Measurements from ENCODE around the gene APOB. TPM values are rescaled to one million over a fixed set of nuclear protein-coding genes. Genes with fewer than 3 reads are reported as not detected.

APOB gene
- total and polyA plus RNA-seq, 3 experiments from 2014 or later: not detected

DNA sequence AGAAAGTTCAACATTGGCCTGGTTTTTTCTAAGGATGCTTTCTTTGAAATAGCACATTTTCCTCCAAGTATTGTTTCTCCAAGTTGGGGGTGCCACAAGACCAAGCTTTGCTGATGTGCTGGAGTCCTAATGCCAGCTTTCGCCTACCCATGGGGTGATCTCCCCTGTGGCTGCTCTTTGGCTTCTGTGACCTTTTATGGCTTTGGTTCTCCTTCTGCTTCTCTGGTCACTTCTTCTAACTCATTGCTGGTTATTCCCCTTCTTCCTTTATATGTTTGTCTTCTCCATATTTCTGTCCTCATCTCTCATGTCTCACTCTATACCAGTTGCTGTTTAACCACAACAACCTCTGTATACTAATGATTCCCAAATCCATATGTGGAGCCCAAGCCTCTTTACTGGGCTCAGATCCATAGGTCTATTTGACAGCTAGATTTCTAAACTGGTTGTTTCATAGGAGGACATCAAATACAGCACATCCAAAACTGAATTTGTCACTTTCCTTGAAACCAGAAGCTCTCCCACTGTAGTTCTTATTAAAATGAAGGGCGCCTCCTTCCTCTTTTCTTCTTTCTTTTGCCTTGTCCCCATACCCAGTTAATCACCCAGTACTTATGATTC is 23.1 kb downstream of the APOB start:
- no peak overlapping the region for H3K27ac ChIP-seq (ENCODE audit: low read depth, low read length)
- Mint-ChIP-seq H3K27ac (no peak overlapping the region), H3K4me3 (no peak overlapping the region), H3K4me1 (no peaks in the 10 kb centered on the region), H3K9me3 (peaks cover 0 to 4% (median 0%) of the 10 kb centered on the region in 5 donors), H3K27me3 (peaks cover 6 to 12% of the 10 kb centered on the region in 2 donors), H3K36me3 (no peaks in the 10 kb centered on the region)
- no peaks in the 10 kb centered on the region for H3K27me3 ChIP-seq (ENCODE audit: insufficient read depth, low read length, poor library complexity, severe bottlenecking)
- DNase-seq: no peak
- H3K9me3 ChIP-seq (ENCODE audit: low read length): no peaks in the 10 kb centered on the region
- ChIA-PET POLR2A (no interaction called here), CTCF (no interaction called here)
- H3K36me3 ChIP-seq (ENCODE audit: insufficient read depth, low read length): no peaks in the 10 kb centered on the region
- H3K4me3 ChIP-seq (ENCODE audit: low read length): no peak overlapping the region
- H3K4me1 ChIP-seq (ENCODE audit: insufficient read depth, low read length): no peaks in the 10 kb centered on the region

DNA sequence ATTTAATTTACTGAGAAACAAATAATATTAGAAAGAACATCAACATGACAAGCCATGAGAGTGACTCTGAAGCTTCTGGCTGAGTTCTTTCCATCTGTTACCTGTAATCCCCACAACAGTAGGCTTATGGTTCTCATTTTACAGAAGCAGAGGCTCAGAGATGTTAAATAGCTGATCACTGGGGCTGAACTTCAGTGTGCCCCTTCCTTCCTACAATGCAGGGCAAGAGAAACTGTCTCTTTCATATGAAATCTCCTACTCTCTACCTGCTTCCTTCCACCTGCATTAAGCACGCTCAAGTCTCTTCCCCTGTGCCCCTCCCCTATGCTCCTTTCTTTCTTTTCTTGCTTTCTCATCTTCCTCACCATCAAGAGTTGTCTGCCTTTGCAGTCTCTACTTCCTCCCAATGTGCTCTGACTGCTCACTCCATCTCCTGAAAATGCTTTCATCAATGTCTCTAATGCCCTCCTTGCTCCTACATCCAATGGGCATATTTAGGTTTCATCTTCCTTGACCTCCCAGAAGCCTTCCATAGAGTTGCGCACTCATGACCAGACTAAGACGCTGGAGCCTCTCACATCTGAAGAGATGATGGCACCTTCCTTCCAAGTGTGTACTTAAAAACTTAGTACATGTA is 23.7 kb downstream of the APOB start:
- no peaks in the 10 kb centered on the region for H3K36me3 ChIP-seq (ENCODE audit: insufficient read depth, low read length)
- Mint-ChIP-seq H3K27me3 (peaks cover 6 to 12% of the 10 kb centered on the region in 2 donors), H3K9me3 (peaks cover 0 to 4% (median 0%) of the 10 kb centered on the region in 5 donors), H3K27ac (no peak overlapping the region), H3K4me1 (no peaks in the 10 kb centered on the region), H3K4me3 (no peak overlapping the region), H3K36me3 (no peaks in the 10 kb centered on the region)
- POLR2A ChIA-PET: no interaction called here
- CTCF ChIA-PET: no interaction called here
- no peaks in the 10 kb centered on the region for H3K27me3 ChIP-seq (ENCODE audit: insufficient read depth, low read length, poor library complexity, severe bottlenecking)
- no peak overlapping the region for H3K27ac ChIP-seq (ENCODE audit: low read depth, low read length)
- H3K4me3 ChIP-seq (ENCODE audit: low read length): no peak overlapping the region
- H3K9me3 ChIP-seq (ENCODE audit: low read length): no peaks in the 10 kb centered on the region
- no peak for DNase-seq
- H3K4me1 ChIP-seq (ENCODE audit: insufficient read depth, low read length): no peaks in the 10 kb centered on the region

DNA sequence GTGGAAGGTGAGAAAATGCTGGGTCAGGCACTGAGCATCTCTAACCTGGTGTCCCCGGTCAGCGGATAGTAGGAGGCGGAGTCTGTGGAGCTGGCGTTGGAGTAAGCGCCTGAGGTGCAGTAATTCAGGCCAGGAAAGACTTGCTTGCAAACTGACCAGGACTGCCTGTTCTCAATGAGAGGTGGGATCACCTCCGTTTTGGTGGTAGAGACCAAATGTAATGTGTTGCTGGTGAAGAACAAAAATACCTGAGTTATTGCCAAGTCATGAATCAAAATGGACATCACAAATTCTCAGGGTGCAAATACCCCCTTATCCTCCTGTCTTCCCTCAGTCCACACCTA is 24.2 kb downstream of the APOB start:
- Histone ChIP-seq H3K4me3 (ENCODE audit: low read length) (no peak overlapping the region), H3K9me3 (ENCODE audit: low read length) (no peaks in the 10 kb centered on the region), H3K36me3 (ENCODE audit: insufficient read depth, low read length) (no peaks in the 10 kb centered on the region), H3K27me3 (ENCODE audit: insufficient read depth, low read length, poor library complexity, severe bottlenecking) (no peaks in the 10 kb centered on the region), H3K27ac (ENCODE audit: low read depth, low read length) (no peak overlapping the region), H3K4me1 (ENCODE audit: insufficient read depth, low read length) (no peaks in the 10 kb centered on the region)
- ChIA-PET POLR2A (no interaction called here), CTCF (no interaction called here)
- H3K4me3 Mint-ChIP-seq: no peak overlapping the region
- no peak for DNase-seq
- H3K4me1 Mint-ChIP-seq: no peaks in the 10 kb centered on the region
- H3K9me3 Mint-ChIP-seq: peaks cover 0 to 4% (median 0%) of the 10 kb centered on the region in 5 donors
- no peaks in the 10 kb centered on the region for H3K36me3 Mint-ChIP-seq
- H3K27ac Mint-ChIP-seq: no peak overlapping the region
- peaks cover 6 to 16% of the 10 kb centered on the region in 2 donors for H3K27me3 Mint-ChIP-seq

GRCh38 chr2:21019000-21019677 is 24.7 kb downstream of the APOB start:
- Histone ChIP-seq H3K36me3 (ENCODE audit: insufficient read depth, low read length) (no peaks in the 10 kb centered on the region), H3K9me3 (ENCODE audit: low read length) (no peaks in the 10 kb centered on the region), H3K4me1 (ENCODE audit: insufficient read depth, low read length) (no peaks in the 10 kb centered on the region), H3K27ac (ENCODE audit: low read depth, low read length) (no peak overlapping the region), H3K27me3 (ENCODE audit: insufficient read depth, low read length, poor library complexity, severe bottlenecking) (no peaks in the 10 kb centered on the region), H3K4me3 (ENCODE audit: low read length) (no peak overlapping the region)
- DNase-seq: no peak
- peaks cover 0 to 4% (median 0%) of the 10 kb centered on the region in 5 donors for H3K9me3 Mint-ChIP-seq
- H3K4me3 Mint-ChIP-seq: no peak overlapping the region
- peaks cover 6 to 16% of the 10 kb centered on the region in 2 donors for H3K27me3 Mint-ChIP-seq
- no peak overlapping the region for H3K27ac Mint-ChIP-seq
- ChIA-PET POLR2A (no interaction called here), CTCF (no interaction called here)
- H3K4me1 Mint-ChIP-seq: no peaks in the 10 kb centered on the region
- no peaks in the 10 kb centered on the region for H3K36me3 Mint-ChIP-seq

GRCh38 chr2:21018290-21018689 is 25.6 kb downstream of the APOB start:
- ChIA-PET CTCF (no interaction called here), POLR2A (no interaction called here)
- no peaks in the 10 kb centered on the region for H3K9me3 ChIP-seq (ENCODE audit: low read length)
- H3K4me1 ChIP-seq (ENCODE audit: insufficient read depth, low read length): no peaks in the 10 kb centered on the region
- H3K4me1 Mint-ChIP-seq: no peaks in the 10 kb centered on the region
- no peak overlapping the region for H3K4me3 Mint-ChIP-seq
- H3K36me3 ChIP-seq (ENCODE audit: insufficient read depth, low read length): no peaks in the 10 kb centered on the region
- H3K27ac Mint-ChIP-seq: peak overlapping the region in 1 of 8 donors; percentile 73
- H3K36me3 Mint-ChIP-seq: no peaks in the 10 kb centered on the region
- no peak overlapping the region for H3K27ac ChIP-seq (ENCODE audit: low read depth, low read length)
- DNase-seq: no peak
- H3K9me3 Mint-ChIP-seq: peaks cover 0 to 4% (median 0%) of the 10 kb centered on the region in 5 donors
- H3K27me3 ChIP-seq (ENCODE audit: insufficient read depth, low read length, poor library complexity, severe bottlenecking): no peaks in the 10 kb centered on the region
- peaks cover 6 to 16% of the 10 kb centered on the region in 2 donors for H3K27me3 Mint-ChIP-seq
- H3K4me3 ChIP-seq (ENCODE audit: low read length): no peak overlapping the region

DNA sequence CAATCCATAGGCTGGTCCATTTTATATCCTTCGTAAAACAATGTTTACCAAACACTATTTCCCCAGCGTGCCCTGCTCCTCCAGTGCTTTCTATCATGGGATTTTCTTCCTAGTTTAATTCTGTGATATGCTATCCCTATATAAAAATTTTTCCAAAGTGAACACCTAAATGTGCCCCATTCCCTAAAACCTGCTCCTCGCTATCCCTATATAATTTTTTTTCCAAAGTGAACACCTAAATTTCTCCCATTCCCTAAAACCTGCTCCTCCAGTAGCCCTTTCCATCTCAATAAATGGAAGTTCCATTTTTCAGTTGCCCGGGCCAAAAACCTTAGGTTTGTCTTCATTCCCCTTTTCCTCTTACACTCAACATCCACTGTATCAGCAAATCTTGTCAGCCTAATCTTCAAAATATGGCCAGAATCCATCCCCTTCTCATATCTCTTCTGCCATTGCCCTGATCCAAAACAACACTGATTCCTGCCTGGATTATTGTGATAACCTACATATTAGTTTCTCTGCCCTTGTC is 26.1 kb downstream of the APOB start:
- H3K27ac Mint-ChIP-seq: no peak overlapping the region
- H3K4me1 Mint-ChIP-seq: no peaks in the 10 kb centered on the region
- H3K36me3 ChIP-seq (ENCODE audit: insufficient read depth, low read length): no peaks in the 10 kb centered on the region
- ChIA-PET POLR2A (no interaction called here), CTCF (no interaction called here)
- peaks cover 0 to 4% (median 0%) of the 10 kb centered on the region in 5 donors for H3K9me3 Mint-ChIP-seq
- H3K9me3 ChIP-seq (ENCODE audit: low read length): no peaks in the 10 kb centered on the region
- H3K27ac ChIP-seq (ENCODE audit: low read depth, low read length): no peak overlapping the region
- H3K27me3 Mint-ChIP-seq: peaks cover 5 to 16% of the 10 kb centered on the region in 2 donors
- DNase-seq: no peak
- no peak overlapping the region for H3K4me3 Mint-ChIP-seq
- H3K27me3 ChIP-seq (ENCODE audit: insufficient read depth, low read length, poor library complexity, severe bottlenecking): no peaks in the 10 kb centered on the region
- no peaks in the 10 kb centered on the region for H3K36me3 Mint-ChIP-seq
- H3K4me1 ChIP-seq (ENCODE audit: insufficient read depth, low read length): no peaks in the 10 kb centered on the region
- no peak overlapping the region for H3K4me3 ChIP-seq (ENCODE audit: low read length)

- Mint-ChIP-seq H3K27me3 (peaks cover 2 to 20% of the 10 kb centered on the region in 2 donors), H3K27ac (no peak overlapping the region), H3K4me1 (no peaks in the 10 kb centered on the region), H3K4me3 (no peak overlapping the region), H3K36me3 (no peaks in the 10 kb centered on the region), H3K9me3 (peaks cover 0 to 4% (median 0%) of the 10 kb centered on the region in 5 donors)
- no peak for DNase-seq
- Histone ChIP-seq H3K9me3 (ENCODE audit: low read length) (no peaks in the 10 kb centered on the region), H3K27ac (ENCODE audit: low read depth, low read length) (no peak overlapping the region), H3K4me3 (ENCODE audit: low read length) (no peak overlapping the region), H3K27me3 (ENCODE audit: insufficient read depth, low read length, poor library complexity, severe bottlenecking) (no peaks in the 10 kb centered on the region), H3K36me3 (ENCODE audit: insufficient read depth, low read length) (no peaks in the 10 kb centered on the region), H3K4me1 (ENCODE audit: insufficient read depth, low read length) (no peaks in the 10 kb centered on the region)
- CTCF ChIA-PET: interaction anchor here (0.9 kb wide), 1 partner anchor 11 kb away, joined by 3 read pairs; no protein-coding TSS in a partner anchor
- POLR2A ChIA-PET: no interaction called here
These were observed 28.6 kb downstream of the APOB start for GRCh38 chr2:21015281-21015645.

Data from CD8-positive, alpha-beta memory T cell (primary cell).